Activated naive CD4-positive, alpha-beta T cell (primary cell): Measurements from ENCODE around the gene ZFYVE9.
"Not testable (repeated sequence)": the region's sequence is repeated elsewhere in the genome, so short reads cannot be mapped to it uniquely, and the experiment has no call there.

Experiments
- DNase-seq, 4 experiments: peaks; one replicate each; lab custom pipeline; 2025; lab: John Stamatoyannopoulos, UW

ZFYVE9 gene

GRCh38 chr1:52141513-52142219 lies at the start of gene ZFYVE9:
ZFYVE9 (plus strand) TSS chr1:52142089; CDS start chr1:52233207, 91,118 bp downstream.
- DNase-seq, result peak; percentile 8 to 69 (median 34)

- not testable (repeated sequence) for DNase-seq
Measured at GRCh38 chr1:52094300-52094699, 47.6 kb upstream of the ZFYVE9 start.

GRCh38 chr1:52096216-52096615 lies 45.7 kb upstream of the ZFYVE9 start:
- no peak for DNase-seq

- no peak for DNase-seq
Measured at GRCh38 chr1:52098139-52098871, 43.6 kb upstream of the ZFYVE9 start.

GRCh38 chr1:52102336-52103013 lies 39.4 kb upstream of the ZFYVE9 start:
- DNase-seq, result no peak

- DNase-seq, result no peak
Measured at GRCh38 chr1:52111492-52111891, 30.4 kb upstream of the ZFYVE9 start.

- no peak for DNase-seq
Measured at GRCh38 chr1:52112489-52112888, 29.4 kb upstream of the ZFYVE9 start.

- no peak for DNase-seq
Measured at GRCh38 chr1:52119301-52120079, 22.4 kb upstream of the ZFYVE9 start.

- DNase-seq, result no peak
Measured at GRCh38 chr1:52122384-52122783, 19.5 kb upstream of the ZFYVE9 start.

GRCh38 chr1:52123622-52124021 lies 18.3 kb upstream of the ZFYVE9 start:
- DNase-seq, result no peak

GRCh38 chr1:52125736-52126359 lies 16.0 kb upstream of the ZFYVE9 start:
- no peak for DNase-seq

- no peak for DNase-seq
Measured at GRCh38 chr1:52127181-52128180, 14.4 kb upstream of the ZFYVE9 start.

- no peak for DNase-seq
Measured at GRCh38 chr1:52139817-52140540, 1.9 kb upstream of the ZFYVE9 start.

- DNase-seq, result no peak
Measured at GRCh38 chr1:52140633-52141512, 1.0 kb upstream of the ZFYVE9 start.

- peak in 2 of 4 experiments; percentile 12 to 13 for DNase-seq
Measured at GRCh38 chr1:52142220-52143183, 613 bp downstream of the ZFYVE9 start.

- no peak for DNase-seq
Measured at GRCh38 chr1:52145137-52145536, 3.2 kb downstream of the ZFYVE9 start.

- not testable (repeated sequence) for DNase-seq
Measured at GRCh38 chr1:52150445-52150844, 8.6 kb downstream of the ZFYVE9 start.
